ENCODE measurements around the gene FSTL3.

FSTL3 gene

DNA sequence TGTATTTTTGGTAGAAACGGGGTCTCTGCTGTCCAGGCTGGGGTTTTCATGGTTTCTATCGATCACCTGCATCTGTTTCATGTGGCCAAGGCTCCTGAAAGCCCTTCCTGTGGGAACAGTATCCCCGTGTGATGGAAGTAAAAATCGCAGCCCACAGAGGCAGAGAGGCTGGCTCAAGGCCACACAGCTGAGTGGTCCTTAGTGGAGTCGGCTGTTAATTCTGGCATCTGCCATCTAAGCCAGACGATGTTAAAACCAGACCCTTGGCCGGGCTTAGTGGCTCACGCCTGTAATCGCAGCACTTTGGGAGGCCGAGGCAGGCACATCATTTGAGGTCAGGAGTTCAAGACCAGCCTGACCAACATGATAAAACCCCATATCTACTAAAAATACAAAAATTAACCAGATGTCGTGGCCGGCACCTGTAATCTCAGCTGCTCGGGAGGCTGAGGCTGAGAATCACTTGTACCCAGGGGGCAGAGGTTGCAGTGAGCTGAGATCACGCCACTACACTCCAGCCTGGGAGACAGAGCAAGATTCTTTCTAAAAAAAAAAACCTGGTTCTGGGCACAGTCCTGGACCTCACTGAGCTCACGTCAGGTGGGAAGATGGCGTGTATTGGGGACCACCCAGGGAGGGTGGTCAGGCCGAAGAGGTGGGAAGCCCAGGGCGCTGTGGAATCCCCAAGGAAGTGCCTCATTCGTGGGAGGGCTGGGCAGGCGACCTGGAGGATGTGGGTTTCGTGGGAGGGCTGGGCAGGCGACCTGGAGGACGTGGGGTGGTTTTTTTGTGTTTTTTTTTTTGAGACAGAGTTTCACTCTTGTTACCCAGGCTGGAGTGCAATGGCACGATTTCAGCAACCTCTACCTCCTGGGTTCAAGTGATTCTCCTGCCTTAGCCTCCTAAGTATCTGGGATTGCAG lies 56.2 kb downstream of the FSTL3 start:
- no peaks in the 10 kb centered on the region for H3K27me3 ChIP-seq (ENCODE audit: insufficient read depth, poor library complexity, severe bottlenecking)
- no peak for ATAC-seq (ENCODE audit: low read depth)
- TF ChIP-seq, protein P1, sequence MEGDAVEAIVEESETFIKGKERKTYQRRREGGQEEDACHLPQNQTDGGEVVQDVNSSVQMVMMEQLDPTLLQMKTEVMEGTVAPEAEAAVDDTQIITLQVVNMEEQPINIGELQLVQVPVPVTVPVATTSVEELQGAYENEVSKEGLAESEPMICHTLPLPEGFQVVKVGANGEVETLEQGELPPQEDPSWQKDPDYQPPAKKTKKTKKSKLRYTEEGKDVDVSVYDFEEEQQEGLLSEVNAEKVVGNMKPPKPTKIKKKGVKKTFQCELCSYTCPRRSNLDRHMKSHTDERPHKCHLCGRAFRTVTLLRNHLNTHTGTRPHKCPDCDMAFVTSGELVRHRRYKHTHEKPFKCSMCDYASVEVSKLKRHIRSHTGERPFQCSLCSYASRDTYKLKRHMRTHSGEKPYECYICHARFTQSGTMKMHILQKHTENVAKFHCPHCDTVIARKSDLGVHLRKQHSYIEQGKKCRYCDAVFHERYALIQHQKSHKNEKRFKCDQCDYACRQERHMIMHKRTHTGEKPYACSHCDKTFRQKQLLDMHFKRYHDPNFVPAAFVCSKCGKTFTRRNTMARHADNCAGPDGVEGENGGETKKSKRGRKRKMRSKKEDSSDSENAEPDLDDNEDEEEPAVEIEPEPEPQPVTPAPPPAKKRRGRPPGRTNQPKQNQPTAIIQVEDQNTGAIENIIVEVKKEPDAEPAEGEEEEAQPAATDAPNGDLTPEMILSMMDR (IDR thresholded peaks at IDR 0.05; ENCODE audit: poor library complexity, severe bottlenecking), result no peak
- H3K36me3 ChIP-seq (ENCODE audit: low read depth), result no peaks in the 10 kb centered on the region
- H3K27ac ChIP-seq (ENCODE audit: poor library complexity, severe bottlenecking), result no peak overlapping the region
- no peak overlapping the region for H3K4me3 ChIP-seq (ENCODE audit: severe bottlenecking)
- no peaks in the 10 kb centered on the region for H3K4me1 ChIP-seq (ENCODE audit: insufficient read depth, poor library complexity, severe bottlenecking)
- no peak for DNase-seq (ENCODE audit: low spot score)
- H3K9me3 ChIP-seq (ENCODE audit: severe bottlenecking), result no peaks in the 10 kb centered on the region
